GM19035 (cell line): ENCODE measurements around the gene STKLD1.
"Not testable (repeated sequence)": the region's sequence is repeated elsewhere in the genome, so short reads cannot be mapped to it uniquely, and the experiment has no call there.

Experiments used
- ATAC-seq: cut with Tn5 transposase; IDR thresholded peaks from one replicate; pipeline ENCODE4 v1.9.1; 2021; ENCODE audit not compliant: unreplicated experiment

The STKLD1 gene

GRCh38 chr9:133375724-133376654, at the start of gene STKLD1, which contains the start of gene SURF4:
Gene STKLD1 (plus strand): TSS chr9:133376366. CDS start chr9:133376474, 108 bp downstream.
Gene SURF4 (minus strand): TSS chr9:133376060. CDS start chr9:133375969, 91 bp downstream.
- peak; percentile 89 for ATAC-seq

- ATAC-seq = not testable (repeated sequence)
Observed at GRCh38 chr9:133327021-133327420, 49.1 kb upstream of the STKLD1 start.

GRCh38 chr9:133327834-133328484, 48.2 kb upstream of the STKLD1 start:
- ATAC-seq = no peak

GRCh38 chr9:133329306-133330156, 46.6 kb upstream of the STKLD1 start:
- not testable (repeated sequence) for ATAC-seq

- no peak for ATAC-seq
Observed at GRCh38 chr9:133331221-133331620, 44.9 kb upstream of the STKLD1 start.

GRCh38 chr9:133331641-133332380, 44.4 kb upstream of the STKLD1 start:
- no peak for ATAC-seq

GRCh38 chr9:133332381-133332730, 43.8 kb upstream of the STKLD1 start:
- no peak for ATAC-seq

- no peak for ATAC-seq
Observed at GRCh38 chr9:133333011-133333410, 43.2 kb upstream of the STKLD1 start.

GRCh38 chr9:133333566-133333965, 42.6 kb upstream of the STKLD1 start:
- ATAC-seq = no peak

- no peak for ATAC-seq
Observed at GRCh38 chr9:133334161-133334560, 42.0 kb upstream of the STKLD1 start.

- not testable (repeated sequence) for ATAC-seq
Observed at GRCh38 chr9:133334888-133335287, 41.3 kb upstream of the STKLD1 start.

GRCh38 chr9:133335924-133336811, 40.0 kb upstream of the STKLD1 start, which contains the start of gene SURF6:
Gene SURF6 (minus strand): TSS chr9:133336188. CDS start chr9:133336132, 56 bp downstream.
- ATAC-seq = peak; percentile 90

GRCh38 chr9:133339641-133340040, 36.5 kb upstream of the STKLD1 start:
- ATAC-seq = no peak

GRCh38 chr9:133340256-133340655, 35.9 kb upstream of the STKLD1 start:
- no peak for ATAC-seq

- no peak for ATAC-seq
Observed at GRCh38 chr9:133340916-133341315, 35.2 kb upstream of the STKLD1 start.

- no peak for ATAC-seq
Observed at GRCh38 chr9:133341369-133342068, 34.6 kb upstream of the STKLD1 start.

- no peak for ATAC-seq
Observed at GRCh38 chr9:133342069-133342406, 34.1 kb upstream of the STKLD1 start.

- no peak for ATAC-seq
Observed at GRCh38 chr9:133342570-133342969, 33.6 kb upstream of the STKLD1 start.

GRCh38 chr9:133344071-133344470, 32.1 kb upstream of the STKLD1 start:
- no peak for ATAC-seq
